NCI-H2081 treated with DMSO at 0.1 percent for 48 hours (cell line): Measurements from ENCODE around the gene TEX13A.

Experiments
- DNase-seq: peaks from one replicate; lab custom pipeline; 2025; lab: John Stamatoyannopoulos, UW

Gene TEX13A

GRCh38 chrX:105173071-105173470 lies 47.4 kb downstream of the TEX13A start:
- no peak for DNase-seq
